IMR-90 (cell line): ENCODE measurements around the gene HTRA2. TPM values are rescaled to one million over a fixed set of nuclear protein-coding genes. Genes with fewer than 3 reads are reported as not detected.

ENCODE experiments used
- ATAC-seq: fragments of 200-7000 bp; cut with Tn5 transposase; 2 replicates; pipeline ENCODE4 v1.9.1; 2020; ENCODE audit warnings: low read depth, mild to moderate bottlenecking, moderate library complexity
- BruUV-seq: library from RNA; stranded (reverse); fragments of 400-500 nt; replicated peaks from 2 replicates; lab custom pipeline; 2021; lab: Mats Ljungman, UMichigan
- CTCF ChIA-PET: fragments of 300-600 bp; formaldehyde crosslinking; extraction: SDS; loops from one replicate; lab custom pipeline; 2021; ENCODE audit warnings: antibody characterized with exemption; lab: Yijun Ruan, JAX
- POLR2A ChIA-PET: fragments of 300-600 bp; sonication (Branson Sonifier 250); formaldehyde crosslinking; loops from one replicate; lab custom pipeline; 2022; ENCODE audit warnings: antibody characterized with exemption; ENCODE audit not compliant: unreplicated experiment; lab: Charles Lee
- DNase-seq: peaks from one replicate; pipeline ENCODE4 v3.0.0; 2013
- H2AFZ ChIP-seq: replicated peaks from 2 replicates; pipeline ENCODE3; 2013; ENCODE audit warnings: low read length, mild to moderate bottlenecking; ENCODE audit not compliant: poor library complexity
- H2AK5ac ChIP-seq: 2 replicates; pipeline ENCODE4 v1.6.1; 2013; ENCODE audit warnings: low read depth, low read length, inconsistent platforms
- H2AK9ac ChIP-seq: replicated peaks from 2 replicates; pipeline ENCODE3; 2013; ENCODE audit warnings: mild to moderate bottlenecking, low read depth, low read length, moderate library complexity; ENCODE audit not compliant: poor library complexity
- H2BK120ac ChIP-seq: 2 replicates; pipeline ENCODE4 v1.6.1; 2013; ENCODE audit warnings: low read depth, low read length, inconsistent platforms
- H2BK15ac ChIP-seq: 3 replicates; pipeline ENCODE4 v1.6.1; 2013; ENCODE audit warnings: low read depth, low read length, inconsistent platforms
- H2BK20ac ChIP-seq: 2 replicates; pipeline ENCODE4 v1.6.1; 2013; ENCODE audit warnings: low read depth, mild to moderate bottlenecking, inconsistent platforms, low read length, moderate library complexity
- H2BK5ac ChIP-seq: 2 replicates; pipeline ENCODE4 v1.6.1; 2013; ENCODE audit warnings: mild to moderate bottlenecking, low read depth, low read length, inconsistent platforms; ENCODE audit not compliant: poor library complexity, severe bottlenecking
- H3K14ac ChIP-seq: replicated peaks from 2 replicates; pipeline ENCODE4 v1.6.1; 2013; ENCODE audit warnings: low read depth, low read length, inconsistent platforms
- H3K18ac ChIP-seq: 2 replicates; pipeline ENCODE4 v1.6.1; 2013; ENCODE audit warnings: low read depth, low read length, control low read depth
- H3K23ac ChIP-seq: 2 replicates; pipeline ENCODE4 v1.6.1; 2013; ENCODE audit warnings: low read depth, low read length, inconsistent platforms
- H3K27ac ChIP-seq: 2 replicates; pipeline ENCODE4 v1.5.1; 2013; ENCODE audit warnings: mild to moderate bottlenecking, control low read depth, low read length; ENCODE audit not compliant: insufficient read depth
- H3K27me3 ChIP-seq: 2 replicates; pipeline ENCODE4 v1.6.1; 2013; ENCODE audit warnings: low read length; ENCODE audit not compliant: control insufficient read depth, insufficient read depth
- H3K36me3 ChIP-seq: 2 replicates; pipeline ENCODE4 v1.6.1; 2013; ENCODE audit warnings: low read length, mixed read lengths; ENCODE audit not compliant: control insufficient read depth, insufficient read depth
- H3K4ac ChIP-seq: 2 replicates; pipeline ENCODE4 v1.6.1; 2013; ENCODE audit warnings: low read depth, low read length, inconsistent platforms
- H3K4me1 ChIP-seq: 2 replicates; pipeline ENCODE4 v1.6.1; 2013; ENCODE audit warnings: low read length, mixed read lengths; ENCODE audit not compliant: control insufficient read depth, insufficient read depth
- H3K4me2 ChIP-seq: 2 replicates; pipeline ENCODE4 v1.6.1; 2013; ENCODE audit warnings: low read depth, mild to moderate bottlenecking, control low read depth, low read length, moderate library complexity
- H3K4me3 ChIP-seq: 2 replicates; pipeline ENCODE4 v1.5.1; 2013; ENCODE audit warnings: low read depth, mild to moderate bottlenecking, control low read depth, low read length, moderate library complexity; ENCODE audit not compliant: insufficient read depth
- H3K56ac ChIP-seq: 2 replicates; pipeline ENCODE4 v1.6.1; 2013; ENCODE audit warnings: low read length, inconsistent platforms; ENCODE audit not compliant: insufficient read depth; ENCODE audit errors: extremely low read depth
- H3K79me1 ChIP-seq, 2 experiments: 2 replicates each; pipeline ENCODE4 v1.6.1; 2013; ENCODE audit warnings: low read length in 2 of 2, inconsistent platforms in 1 of 2, low read depth in 1 of 2
- H3K9ac ChIP-seq: 2 replicates; pipeline ENCODE4 v1.6.1; 2013; ENCODE audit warnings: low read depth, low read length, control low read depth
- H3K9me1 ChIP-seq: 2 replicates; pipeline ENCODE4 v1.6.1; 2013; ENCODE audit warnings: low read length, inconsistent platforms; ENCODE audit not compliant: insufficient read depth
- H3K9me3 ChIP-seq: 2 replicates; pipeline ENCODE4 v1.6.1; 2013; ENCODE audit warnings: low read length; ENCODE audit not compliant: control insufficient read depth, insufficient read depth
- H4K20me1 ChIP-seq: 2 replicates; pipeline ENCODE4 v1.6.1; 2013; ENCODE audit warnings: low read length, inconsistent platforms; ENCODE audit not compliant: insufficient read depth
- H4K5ac ChIP-seq: 2 replicates; pipeline ENCODE4 v1.6.1; 2013; ENCODE audit warnings: mild to moderate bottlenecking, low read depth, low read length, control low read depth
- H4K8ac ChIP-seq, 2 experiments: 2 replicates each; pipeline ENCODE4 v1.6.1; 2013; ENCODE audit warnings: low read depth in 2 of 2, low read length in 2 of 2, control low read depth in 1 of 2, inconsistent platforms in 1 of 2
- H4K91ac ChIP-seq: 2 replicates; pipeline ENCODE4 v1.6.1; 2013; ENCODE audit warnings: low read depth, low read length, inconsistent platforms; ENCODE audit not compliant: insufficient read depth
- BHLHE40 ChIP-seq: fragments of 150-350 bp; IDR thresholded peaks from 2 replicates; pipeline ENCODE4 v1.6.1; 2016; ENCODE audit warnings: mild to moderate bottlenecking, low read depth, low read length
- CEBPB ChIP-seq: IDR thresholded peaks from 2 replicates; pipeline ENCODE4 v1.6.1; 2012; ENCODE audit warnings: low read depth, low read length, improper control_type of control experiment
- CHD1 ChIP-seq: IDR thresholded peaks from 2 replicates; pipeline ENCODE4 v1.6.1; 2012; ENCODE audit warnings: low read depth, low read length, improper control_type of control experiment
- CTCF ChIP-seq: conservative IDR thresholded peaks from 2 replicates; pipeline ENCODE4 v1.5.1; 2012; ENCODE audit warnings: mild to moderate bottlenecking, low read depth, low read length, improper control_type of control experiment
- ELK1 ChIP-seq: fragments of 150-350 bp; IDR thresholded peaks from 2 replicates; pipeline ENCODE4 v1.6.1; 2016; ENCODE audit warnings: low read depth, mild to moderate bottlenecking, low read length, moderate library complexity, borderline replicate concordance
- FOS ChIP-seq: fragments of 150-350 bp; IDR thresholded peaks from 2 replicates; pipeline ENCODE4 v1.6.1; 2016; ENCODE audit warnings: low read depth, low read length
- MAFK ChIP-seq: IDR thresholded peaks from 2 replicates; pipeline ENCODE4 v1.6.1; 2012; ENCODE audit warnings: low read depth, low read length, improper control_type of control experiment
- MAZ ChIP-seq: IDR thresholded peaks from 2 replicates; pipeline ENCODE4 v1.6.1; 2012; ENCODE audit warnings: low read depth, mild to moderate bottlenecking, low read length, improper control_type of control experiment, moderate library complexity, borderline replicate concordance
- MXI1 ChIP-seq: IDR thresholded peaks from 2 replicates; pipeline ENCODE4 v1.6.1; 2012; ENCODE audit warnings: low read depth, mild to moderate bottlenecking, low read length, moderate library complexity, borderline replicate concordance
- NFE2L2 ChIP-seq: fragments of 150-350 bp; IDR thresholded peaks from 2 replicates; pipeline ENCODE4 v1.6.1; 2016; ENCODE audit warnings: low read depth, mild to moderate bottlenecking, low read length
- POLR2A ChIP-seq: IDR thresholded peaks from 2 replicates; pipeline ENCODE4 v1.6.1; 2012; ENCODE audit warnings: mild to moderate bottlenecking, low read depth, low read length
- RAD21 ChIP-seq: IDR thresholded peaks from 2 replicates; pipeline ENCODE4 v1.6.1; 2012; ENCODE audit warnings: low read length, improper control_type of control experiment
- RCOR1 ChIP-seq: IDR thresholded peaks from 2 replicates; pipeline ENCODE4 v1.6.1; 2012; ENCODE audit warnings: mild to moderate bottlenecking, low read length, improper control_type of control experiment; ENCODE audit not compliant: insufficient replicate concordance
- RFX5 ChIP-seq: IDR thresholded peaks from 2 replicates; pipeline ENCODE4 v1.8.0; 2012; ENCODE audit warnings: low read depth, mild to moderate bottlenecking, low read length, moderate library complexity
- SMC3 ChIP-seq: fragments of 150-350 bp; IDR thresholded peaks from 2 replicates; pipeline ENCODE4 v1.6.1; 2016; ENCODE audit warnings: low read depth, mild to moderate bottlenecking, antibody characterized with exemption, low read length, moderate library complexity
- USF2 ChIP-seq: fragments of 150-350 bp; IDR thresholded peaks from 2 replicates; pipeline ENCODE4 v1.6.1; 2017; ENCODE audit warnings: mild to moderate bottlenecking, antibody characterized with exemption, low read length, low read depth
- WGBS, 2 experiments: methylation state at CpG; one replicate each; pipeline versions ENCODE4 v1.1.5 to v1.1.7; 2013; ENCODE audit warnings: missing lambda C conversion rate in 2 of 2; ENCODE audit not compliant: insufficient read length in 1 of 2; ENCODE audit errors: extremely low coverage in 2 of 2; 5-methylcytosine and 5-hydroxymethylcytosine counted together
- dilution Hi-C: fragments of 300-500 bp; cut with HindIII; formaldehyde crosslinking; loops from one replicate; pipeline ENCODE4 v1.14.3; 2018; ENCODE audit warnings: low sequenced_read_pairs; ENCODE audit not compliant: unreplicated experiment
- in situ Hi-C: fragments of 300-500 bp; cut with MboI; formaldehyde crosslinking; loops from 3 replicates; pipeline ENCODE4 v1.14.3; 2019; ENCODE audit warnings: low sequenced_read_pairs, inconsistent platforms, mixed read lengths
- intact Hi-C: fragments of 100-400 bp; cut with micrococcal nuclease; formaldehyde crosslinking; loops from 2 replicates; pipeline ENCODE4 v1.10.0; 2022
- polyA plus RNA-seq, 3 experiments: library from polyadenylated mRNA; depleted of rRNA; stranded (reverse); fragments of >200 nt; gene quantifications; 2 replicates each; pipeline ENCODE4 v1.2.3, GENCODE V29; 2012; ENCODE audit warnings: low replicate concordance in 1 of 3
- total RNA-seq: library from RNA; depleted of rRNA; stranded (reverse); fragments of >200 nt; gene quantifications from 2 replicates; pipeline ENCODE4 v1.2.3, GENCODE V29; 2012

The HTRA2 gene
- total and polyA plus RNA-seq, 2 of the 4 experiments (the other 2 are of a cell fraction), result 23.6 to 28.1 TPM

GRCh38 chr2:74535440-74535965 lies 5.8 kb downstream of the HTRA2 start:
- H3K36me3 ChIP-seq, result peaks cover 29% of the 10 kb centered on the region
- H3K9ac ChIP-seq, result no peak overlapping the region
- H3K56ac ChIP-seq, result no peak overlapping the region
- no peak for TF ChIP-seq MAZ
- no peak for TF ChIP-seq MXI1
- TF ChIP-seq RCOR1, result no peak
- TF ChIP-seq MAFK, result no peak
- TF ChIP-seq RAD21, result no peak
- TF ChIP-seq POLR2A, result no peak
- no peak for TF ChIP-seq BHLHE40
- TF ChIP-seq RFX5, result no peak
- no peak for TF ChIP-seq CHD1
- no peak for TF ChIP-seq ELK1
- TF ChIP-seq USF2, result no peak
- TF ChIP-seq SMC3, result no peak
- TF ChIP-seq CEBPB, result no peak
- no peak for TF ChIP-seq CTCF
- no peak for TF ChIP-seq NFE2L2
- no peak for TF ChIP-seq FOS
- 96% methylated on average over 4 of the region's 10 CpGs; no CpG with 5 or more reads in 1 of the 2 experiments for WGBS, 2 experiments
- H4K20me1 ChIP-seq, result no peaks in the 10 kb centered on the region
- no peak overlapping the region for H2BK120ac ChIP-seq
- ATAC-seq, result no peak
- H3K27ac ChIP-seq, result no peak overlapping the region
- dilution Hi-C loops, result no loop called here
- intact Hi-C loops, result no loop called here
- no peak overlapping the region for H4K8ac ChIP-seq
- H2AK9ac ChIP-seq, result no peak overlapping the region
- BruUV-seq, result no TSS peak
- no peak overlapping the region for H3K18ac ChIP-seq
- no peaks in the 10 kb centered on the region for H3K27me3 ChIP-seq
- H2AK5ac ChIP-seq, result no peak overlapping the region
- no peak overlapping the region for H3K4ac ChIP-seq
- H2BK20ac ChIP-seq, result no peak overlapping the region
- peaks cover 14 to 19% of the 10 kb centered on the region in 2 experiments for H3K79me1 ChIP-seq
- H3K9me1 ChIP-seq, result peaks cover 9% of the 10 kb centered on the region
- no peak overlapping the region for H3K4me2 ChIP-seq
- no peak overlapping the region for H4K91ac ChIP-seq
- no peak overlapping the region for H2AFZ ChIP-seq
- peaks cover 7% of the 10 kb centered on the region for H3K4me1 ChIP-seq
- H3K9me3 ChIP-seq, result no peaks in the 10 kb centered on the region
- ChIA-PET POLR2A (no interaction called here), CTCF (no interaction called here)
- no peak overlapping the region for H2BK15ac ChIP-seq
- H3K14ac ChIP-seq, result no peak overlapping the region
- no peak overlapping the region for H4K5ac ChIP-seq
- in situ Hi-C loops, result no loop called here
- no peak overlapping the region for H3K4me3 ChIP-seq
- H3K23ac ChIP-seq, result no peak overlapping the region
- DNase-seq, result no peak
- H2BK5ac ChIP-seq, result no peak overlapping the region
